ENCODE results near the gene SUSD2. TPM values are rescaled to one million over a fixed set of nuclear protein-coding genes. Genes with fewer than 3 reads are reported as not detected.

SUSD2 gene
- total RNA-seq, 1 donor, result 0.72 TPM

DNA sequence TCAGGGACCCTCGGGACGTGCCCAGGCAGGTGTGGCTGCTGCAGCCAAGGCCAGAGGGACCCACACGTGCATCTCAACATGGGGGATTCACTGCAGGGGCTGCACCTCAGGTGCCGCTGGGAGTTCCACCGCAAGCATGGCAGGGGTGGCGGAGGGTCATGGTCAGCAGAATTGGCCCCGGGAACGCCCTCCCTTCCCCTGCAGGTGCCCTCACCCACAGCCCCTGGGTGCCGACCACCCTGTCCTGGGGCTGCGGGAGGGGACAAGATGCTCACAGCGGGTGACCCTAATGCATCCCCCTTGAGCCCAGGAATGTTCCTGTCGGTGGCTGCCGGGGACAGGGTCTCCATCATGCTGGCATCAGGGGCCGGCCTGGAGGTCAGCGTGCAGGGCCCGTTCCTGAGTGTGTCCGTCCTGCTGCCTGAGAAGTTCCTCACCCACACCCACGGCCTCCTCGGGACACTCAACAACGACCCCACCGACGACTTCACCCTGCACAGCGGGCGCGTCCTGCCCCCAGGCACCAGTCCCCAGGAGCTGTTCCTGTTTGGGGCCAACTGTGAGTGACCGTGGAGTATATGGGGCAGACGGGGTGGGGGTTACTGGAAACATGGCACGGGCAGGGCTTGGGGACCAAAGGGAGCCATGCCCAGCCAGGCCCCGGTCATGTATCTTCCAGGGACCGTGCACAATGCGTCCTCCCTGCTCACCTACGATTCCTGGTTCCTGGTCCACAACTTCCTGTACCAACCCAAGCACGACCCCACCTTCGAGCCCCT is 5.8 kb downstream of the SUSD2 start:
- TF ChIP-seq, protein P1, sequence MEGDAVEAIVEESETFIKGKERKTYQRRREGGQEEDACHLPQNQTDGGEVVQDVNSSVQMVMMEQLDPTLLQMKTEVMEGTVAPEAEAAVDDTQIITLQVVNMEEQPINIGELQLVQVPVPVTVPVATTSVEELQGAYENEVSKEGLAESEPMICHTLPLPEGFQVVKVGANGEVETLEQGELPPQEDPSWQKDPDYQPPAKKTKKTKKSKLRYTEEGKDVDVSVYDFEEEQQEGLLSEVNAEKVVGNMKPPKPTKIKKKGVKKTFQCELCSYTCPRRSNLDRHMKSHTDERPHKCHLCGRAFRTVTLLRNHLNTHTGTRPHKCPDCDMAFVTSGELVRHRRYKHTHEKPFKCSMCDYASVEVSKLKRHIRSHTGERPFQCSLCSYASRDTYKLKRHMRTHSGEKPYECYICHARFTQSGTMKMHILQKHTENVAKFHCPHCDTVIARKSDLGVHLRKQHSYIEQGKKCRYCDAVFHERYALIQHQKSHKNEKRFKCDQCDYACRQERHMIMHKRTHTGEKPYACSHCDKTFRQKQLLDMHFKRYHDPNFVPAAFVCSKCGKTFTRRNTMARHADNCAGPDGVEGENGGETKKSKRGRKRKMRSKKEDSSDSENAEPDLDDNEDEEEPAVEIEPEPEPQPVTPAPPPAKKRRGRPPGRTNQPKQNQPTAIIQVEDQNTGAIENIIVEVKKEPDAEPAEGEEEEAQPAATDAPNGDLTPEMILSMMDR (IDR thresholded peaks at IDR 0.05; ENCODE audit: extremely low read depth, low read depth, low read length), result no peak
- peak; percentile 84 for DNase-seq (ENCODE audit: insufficient read length, low spot score, missing footprints)
- no peaks in the 10 kb centered on the region for H3K9me3 ChIP-seq (ENCODE audit: low read depth, low read length)

DNA sequence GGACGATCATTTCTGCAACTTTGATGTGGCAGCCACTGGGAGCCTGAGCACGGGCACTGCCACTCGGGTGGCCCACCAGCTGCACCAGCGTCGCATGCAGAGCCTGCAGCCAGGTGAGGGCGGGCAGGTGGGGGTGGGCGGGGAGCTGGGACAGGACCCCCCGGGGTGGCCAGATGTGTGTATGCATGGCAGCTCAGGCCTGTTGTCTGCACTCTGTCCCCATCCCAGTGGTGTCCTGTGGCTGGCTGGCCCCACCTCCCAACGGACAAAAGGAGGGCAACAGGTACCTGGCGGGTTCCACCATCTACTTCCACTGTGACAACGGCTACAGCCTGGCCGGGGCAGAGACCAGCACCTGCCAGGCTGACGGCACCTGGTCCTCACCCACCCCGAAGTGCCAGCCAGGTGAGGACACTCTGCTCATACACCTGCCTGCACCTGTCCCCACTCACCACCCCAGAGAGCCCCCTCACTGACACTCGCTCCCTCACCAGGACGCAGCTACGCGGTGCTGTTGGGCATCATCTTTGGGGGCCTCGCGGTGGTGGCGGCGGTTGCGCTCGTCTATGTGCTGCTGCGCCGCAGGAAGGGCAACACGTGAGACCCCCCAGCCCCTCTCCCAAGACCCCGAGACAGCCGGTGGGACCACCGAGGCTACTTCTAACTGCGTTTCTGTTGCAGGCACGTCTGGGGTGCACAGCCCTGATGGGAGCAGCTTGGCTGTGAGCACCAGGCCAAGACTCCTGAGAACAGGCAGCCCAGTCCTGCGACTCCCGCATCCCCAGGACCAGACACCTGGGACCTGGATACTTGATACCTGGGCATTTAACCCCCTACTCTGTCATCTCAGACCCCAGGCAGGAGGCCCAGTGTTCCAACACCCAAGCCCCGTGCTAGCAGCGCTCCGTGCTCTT is 6.7 kb downstream of the SUSD2 start:
- no peak overlapping the region for H2AFZ ChIP-seq (ENCODE audit: low read length)
- TF ChIP-seq, protein P1 (IDR thresholded peaks at IDR 0.05; ENCODE audit: extremely low read depth, low read depth, low read length), result no peak
- peak; percentile 72 for DNase-seq (ENCODE audit: insufficient read length, low spot score, missing footprints)
- H3K4me1 ChIP-seq (ENCODE audit: insufficient read depth, low read length), result peaks cover 12% of the 10 kb centered on the region
- no peak overlapping the region for H3K4me2 ChIP-seq (ENCODE audit: insufficient read depth, low read length)
- H3K4me3 ChIP-seq (ENCODE audit: insufficient read depth, low read length), result no peak overlapping the region
- no peaks in the 10 kb centered on the region for H3K36me3 ChIP-seq (ENCODE audit: insufficient read depth, low read length)
- H4K20me1 ChIP-seq (ENCODE audit: insufficient read depth, low read length), result no peaks in the 10 kb centered on the region
- no peaks in the 10 kb centered on the region for H3K27me3 ChIP-seq (ENCODE audit: insufficient read depth, low read length)
- no peaks in the 10 kb centered on the region for H3K79me2 ChIP-seq (ENCODE audit: insufficient read depth, low read length)
- no peaks in the 10 kb centered on the region for H3K9me3 ChIP-seq (ENCODE audit: low read depth, low read length)
- no peak overlapping the region for H3K27ac ChIP-seq (ENCODE audit: low read depth, low read length)

More for the DNA sequence above, 5.8 kb downstream of the SUSD2 start:
- H3K79me2 ChIP-seq (ENCODE audit: insufficient read depth, low read length), result no peaks in the 10 kb centered on the region
- no peak overlapping the region for H3K4me2 ChIP-seq (ENCODE audit: insufficient read depth, low read length)
- H4K20me1 ChIP-seq (ENCODE audit: insufficient read depth, low read length), result no peaks in the 10 kb centered on the region
- no peaks in the 10 kb centered on the region for H3K36me3 ChIP-seq (ENCODE audit: insufficient read depth, low read length)
- no peak overlapping the region for H2AFZ ChIP-seq (ENCODE audit: low read length)
- H3K27me3 ChIP-seq (ENCODE audit: insufficient read depth, low read length), result no peaks in the 10 kb centered on the region
- H3K4me3 ChIP-seq (ENCODE audit: insufficient read depth, low read length), result no peak overlapping the region
- H3K27ac ChIP-seq (ENCODE audit: low read depth, low read length), result no peak overlapping the region
- peaks cover 12% of the 10 kb centered on the region for H3K4me1 ChIP-seq (ENCODE audit: insufficient read depth, low read length)

DNA sequence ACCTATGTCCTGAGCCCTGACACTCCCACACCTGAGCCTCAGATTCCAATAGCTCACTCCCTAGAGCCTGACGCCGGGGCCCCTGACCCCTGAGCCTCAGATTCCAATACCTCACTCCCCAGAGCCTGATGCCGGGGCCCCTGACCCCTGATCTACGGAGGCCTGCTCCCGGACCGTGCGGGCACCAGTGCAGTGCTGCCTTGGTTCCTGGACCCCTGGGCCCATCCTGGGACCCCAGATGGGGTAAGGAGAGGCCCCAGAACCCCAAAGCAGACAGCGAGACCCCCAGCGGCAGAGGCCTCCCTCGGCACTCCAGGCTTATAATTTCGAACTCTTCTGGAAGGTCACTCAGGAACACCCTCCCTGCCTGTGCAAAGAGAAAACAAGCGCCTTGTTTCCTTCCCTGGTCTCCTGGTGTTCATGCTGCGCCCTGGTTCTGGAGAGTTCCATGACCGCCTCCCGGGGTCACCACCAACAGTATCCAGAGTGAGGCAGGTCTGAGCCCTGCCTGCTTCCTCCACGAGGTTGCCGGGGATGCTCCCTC is 7.5 kb downstream of the SUSD2 start:
- no peak overlapping the region for H3K4me3 ChIP-seq (ENCODE audit: insufficient read depth, low read length)
- H3K27me3 ChIP-seq (ENCODE audit: insufficient read depth, low read length), result no peaks in the 10 kb centered on the region
- peak; percentile 76 for DNase-seq (ENCODE audit: insufficient read length, low spot score, missing footprints)
- H3K36me3 ChIP-seq (ENCODE audit: insufficient read depth, low read length), result no peaks in the 10 kb centered on the region
- no peaks in the 10 kb centered on the region for H4K20me1 ChIP-seq (ENCODE audit: insufficient read depth, low read length)
- H3K4me2 ChIP-seq (ENCODE audit: insufficient read depth, low read length), result no peak overlapping the region
- H3K4me1 ChIP-seq (ENCODE audit: insufficient read depth, low read length), result peaks cover 12% of the 10 kb centered on the region
- no peak overlapping the region for H2AFZ ChIP-seq (ENCODE audit: low read length)
- no peak overlapping the region for H3K27ac ChIP-seq (ENCODE audit: low read depth, low read length)
- no peaks in the 10 kb centered on the region for H3K9me3 ChIP-seq (ENCODE audit: low read depth, low read length)
- TF ChIP-seq, protein P1 (IDR thresholded peaks at IDR 0.05; ENCODE audit: extremely low read depth, low read depth, low read length), result no peak
- H3K79me2 ChIP-seq (ENCODE audit: insufficient read depth, low read length), result no peaks in the 10 kb centered on the region

All from osteoblast (primary cell).